ENCODE results near the gene C1S. TPM values are rescaled to one million over a fixed set of nuclear protein-coding genes. Genes with fewer than 3 reads are reported as not detected.

Gene C1S
- total RNA-seq, 1 donor from 2014 or later, result 6.3 TPM

GRCh38 chr12:7083125-7083524 is 22.6 kb downstream of the C1S start:
- TF ChIP-seq, protein P1, sequence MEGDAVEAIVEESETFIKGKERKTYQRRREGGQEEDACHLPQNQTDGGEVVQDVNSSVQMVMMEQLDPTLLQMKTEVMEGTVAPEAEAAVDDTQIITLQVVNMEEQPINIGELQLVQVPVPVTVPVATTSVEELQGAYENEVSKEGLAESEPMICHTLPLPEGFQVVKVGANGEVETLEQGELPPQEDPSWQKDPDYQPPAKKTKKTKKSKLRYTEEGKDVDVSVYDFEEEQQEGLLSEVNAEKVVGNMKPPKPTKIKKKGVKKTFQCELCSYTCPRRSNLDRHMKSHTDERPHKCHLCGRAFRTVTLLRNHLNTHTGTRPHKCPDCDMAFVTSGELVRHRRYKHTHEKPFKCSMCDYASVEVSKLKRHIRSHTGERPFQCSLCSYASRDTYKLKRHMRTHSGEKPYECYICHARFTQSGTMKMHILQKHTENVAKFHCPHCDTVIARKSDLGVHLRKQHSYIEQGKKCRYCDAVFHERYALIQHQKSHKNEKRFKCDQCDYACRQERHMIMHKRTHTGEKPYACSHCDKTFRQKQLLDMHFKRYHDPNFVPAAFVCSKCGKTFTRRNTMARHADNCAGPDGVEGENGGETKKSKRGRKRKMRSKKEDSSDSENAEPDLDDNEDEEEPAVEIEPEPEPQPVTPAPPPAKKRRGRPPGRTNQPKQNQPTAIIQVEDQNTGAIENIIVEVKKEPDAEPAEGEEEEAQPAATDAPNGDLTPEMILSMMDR (IDR thresholded peaks at IDR 0.05; ENCODE audit: insufficient read depth, low read length, severe bottlenecking), result no peak
- Histone ChIP-seq H3K4me3 (ENCODE audit: low read depth, low read length) (no peak overlapping the region), H3K36me3 (ENCODE audit: control insufficient read depth, insufficient read depth, low read length) (no peaks in the 10 kb centered on the region), H3K27me3 (ENCODE audit: control insufficient read depth, insufficient read depth, low read length) (no peaks in the 10 kb centered on the region)
- FAIRE-seq (no peak), DNase-seq (ENCODE audit: low read depth) (no peak)

GRCh38 chr12:7089196-7089871 is 28.8 kb downstream of the C1S start:
- no peak overlapping the region for H3K4me3 ChIP-seq (ENCODE audit: low read depth, low read length)
- FAIRE-seq, result no peak

DNA sequence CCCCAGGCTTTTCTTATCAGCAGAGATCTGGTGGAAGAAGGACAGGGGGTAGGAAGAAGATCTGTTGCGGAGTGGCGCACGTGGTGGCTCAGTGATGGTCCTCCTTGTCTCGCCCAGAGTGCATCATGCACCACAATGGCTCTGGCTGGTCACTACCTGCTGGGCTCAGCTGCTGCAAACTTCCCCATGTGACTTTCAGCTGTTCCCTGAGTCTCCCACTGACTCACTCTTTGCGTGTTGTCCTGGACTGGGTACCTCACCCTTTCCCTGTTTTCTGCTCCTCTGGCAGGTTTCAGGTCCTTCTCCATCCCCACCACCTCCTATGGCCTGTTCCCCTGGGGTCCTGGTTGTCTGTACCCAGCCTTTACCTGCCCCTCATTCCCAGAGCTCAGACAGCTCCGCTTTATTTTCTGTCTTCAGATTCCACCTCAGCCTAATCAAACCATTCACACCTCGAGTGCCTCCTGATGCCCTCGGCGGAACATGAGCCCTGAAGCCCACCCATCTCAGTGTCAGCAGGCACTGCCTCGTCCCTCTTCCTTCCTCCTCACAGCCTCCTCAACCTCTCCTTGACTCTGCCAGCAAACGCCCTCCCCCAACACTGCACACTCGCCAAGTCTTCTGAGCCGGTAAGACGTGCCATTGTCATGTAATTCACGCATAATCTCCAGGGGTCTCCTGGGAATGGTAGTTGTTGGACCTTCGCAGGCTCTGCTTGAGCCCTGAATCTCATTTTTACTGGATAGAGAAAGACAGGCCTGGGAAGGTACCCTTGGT is 29.9 kb downstream of the C1S start:
- DNase-seq (ENCODE audit: low read depth), result peak; percentile 38
- Histone ChIP-seq H3K4me3 (ENCODE audit: low read depth, low read length) (no peak overlapping the region), H3K27me3 (ENCODE audit: control insufficient read depth, insufficient read depth, low read length) (peaks cover 4% of the 10 kb centered on the region), H3K36me3 (ENCODE audit: control insufficient read depth, insufficient read depth, low read length) (no peaks in the 10 kb centered on the region)
- peak; percentile 95 for FAIRE-seq
- TF ChIP-seq, protein P1 (IDR thresholded peaks at IDR 0.05; ENCODE audit: insufficient read depth, low read length, severe bottlenecking), result no peak

More at GRCh38 chr12:7089196-7089871, 28.8 kb downstream of the C1S start:
- TF ChIP-seq, protein P1 (IDR thresholded peaks at IDR 0.05; ENCODE audit: insufficient read depth, low read length, severe bottlenecking), result no peak
- Histone ChIP-seq H3K27me3 (ENCODE audit: control insufficient read depth, insufficient read depth, low read length) (peaks cover 4% of the 10 kb centered on the region), H3K36me3 (ENCODE audit: control insufficient read depth, insufficient read depth, low read length) (no peaks in the 10 kb centered on the region)
- no peak for DNase-seq (ENCODE audit: low read depth)

- H3K4me3 ChIP-seq (ENCODE audit: low read depth, low read length), result no peak overlapping the region
- peaks cover 4% of the 10 kb centered on the region for H3K27me3 ChIP-seq (ENCODE audit: control insufficient read depth, insufficient read depth, low read length)
- no peak for FAIRE-seq
Observed at GRCh38 chr12:7091171-7091570, 30.7 kb downstream of the C1S start.

DNA sequence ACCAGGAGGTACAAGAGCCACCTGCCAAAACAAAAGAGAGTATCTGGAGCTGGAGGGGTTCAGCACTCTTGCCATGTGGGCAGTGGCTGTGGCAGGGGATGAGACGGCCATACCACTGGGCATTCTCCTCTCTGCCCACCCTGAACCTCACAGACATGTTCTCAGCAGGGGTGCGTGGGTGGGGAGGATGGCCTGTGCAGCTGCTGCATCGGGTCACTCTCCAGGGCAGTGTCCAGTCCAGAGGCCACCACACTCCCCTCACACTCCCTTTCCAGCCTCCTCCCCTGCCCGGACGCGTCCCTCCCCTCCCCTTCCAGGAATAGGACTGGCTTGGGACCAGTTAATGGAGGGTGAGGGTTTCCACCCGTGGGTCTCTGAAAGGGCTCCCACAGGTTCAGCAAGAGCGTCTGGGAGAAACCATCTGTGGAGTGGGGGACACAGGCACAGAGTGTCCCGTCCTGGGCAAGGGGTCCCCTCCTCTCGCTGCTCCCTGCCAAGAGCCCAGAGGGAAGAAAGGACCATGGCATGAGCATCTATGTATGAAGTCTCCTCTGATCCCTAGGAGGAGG is 31.2 kb downstream of the C1S start:
- no peak for FAIRE-seq
- Histone ChIP-seq H3K4me3 (ENCODE audit: low read depth, low read length) (no peak overlapping the region), H3K27me3 (ENCODE audit: control insufficient read depth, insufficient read depth, low read length) (peaks cover 4% of the 10 kb centered on the region), H3K36me3 (ENCODE audit: control insufficient read depth, insufficient read depth, low read length) (no peaks in the 10 kb centered on the region)
- TF ChIP-seq, protein P1 (IDR thresholded peaks at IDR 0.05; ENCODE audit: insufficient read depth, low read length, severe bottlenecking), result no peak
- DNase-seq (ENCODE audit: low read depth), result no peak

More at GRCh38 chr12:7091171-7091570, 30.7 kb downstream of the C1S start:
- TF ChIP-seq, protein P1 (IDR thresholded peaks at IDR 0.05; ENCODE audit: insufficient read depth, low read length, severe bottlenecking), result no peak
- H3K36me3 ChIP-seq (ENCODE audit: control insufficient read depth, insufficient read depth, low read length), result no peaks in the 10 kb centered on the region
- no peak for DNase-seq (ENCODE audit: low read depth)

All from bronchial epithelial cell (primary cell).